A549 (cell line): ENCODE results near the gene RTRAF. TPM values are rescaled to one million over a fixed set of nuclear protein-coding genes. Genes with fewer than 3 reads are reported as not detected.

ENCODE experiments used
- ATAC-seq, 2 experiments: fragments of 200-7000 bp in 1 of 2; fragments of >200 bp in 1 of 2; cut with Nextera tagmentation in 1 of 2; cut with Tn5 transposase in 1 of 2; 3 replicates each; pipeline versions ENCODE4 v1.8.0 to v1.9.1; 2018 to 2020; ENCODE audit warnings: mild to moderate bottlenecking in 1 of 2, moderate library complexity in 1 of 2
- CTCF ChIA-PET: fragments of 300-600 bp; sonication (Branson Sonifier 250); formaldehyde crosslinking; extraction: SDS; loops from one replicate; lab custom pipeline; 2021; ENCODE audit warnings: antibody characterized with exemption, inconsistent platforms; lab: Yijun Ruan, JAX
- POLR2A ChIA-PET: fragments of 350-600 bp; formaldehyde crosslinking; extraction: SDS; loops from one replicate; lab custom pipeline; 2021; ENCODE audit warnings: antibody characterized with exemption, inconsistent platforms; lab: Yijun Ruan, JAX
- DNase-seq, 2 experiments: peaks; one replicate each; pipeline versions ENCODE4 v3.0.0 to v3.0.0-alpha.2; 2011 to 2016; ENCODE audit warnings: low read depth in 1 of 2, low spot score in 1 of 2
- FAIRE-seq: peaks from 2 replicates; lab custom pipeline; 2011; peaks lifted over from hg19 to GRCh38; lab: Jason Lieb, UNC
- H3K27ac ChIP-seq, 2 experiments: fragments of >200 bp; sonication (Bioruptor Twin); formaldehyde crosslinking; 3 replicates each; pipeline ENCODE4 v1.5.1; 2016 to 2017
- H3K4me1 ChIP-seq: fragments of >200 bp; sonication (Bioruptor Twin); formaldehyde crosslinking; 3 replicates; pipeline ENCODE4 v1.6.1; 2016
- H3K4me2 ChIP-seq: fragments of >200 bp; sonication (Bioruptor Twin); formaldehyde crosslinking; 3 replicates; pipeline ENCODE4 v1.6.1; 2016
- H3K4me3 ChIP-seq: fragments of >200 bp; sonication (Bioruptor Twin); formaldehyde crosslinking; 3 replicates; pipeline ENCODE4 v1.5.1; 2016
- H3K9me3 ChIP-seq: fragments of >200 bp; sonication (Bioruptor Twin); formaldehyde crosslinking; 3 replicates; pipeline ENCODE4 v1.6.1; 2016
- CBX2 ChIP-seq: fragments of 200-600 bp; sonication (generic); IDR thresholded peaks from 2 replicates; pipeline ENCODE4 v1.6.1; 2016; ENCODE audit warnings: low read depth, mild to moderate bottlenecking, borderline replicate concordance
- CBX8 ChIP-seq: fragments of 200-600 bp; sonication (generic); IDR thresholded peaks from 2 replicates; pipeline ENCODE4 v1.6.1; 2016
- EHF ChIP-seq: fragments of 250-450 bp; sonication (Bioruptor Pico); IDR thresholded peaks from 2 replicates; pipeline ENCODE4 v1.5.0; 2020; ENCODE audit warnings: mild to moderate bottlenecking
- EHMT2 ChIP-seq: fragments of 200-600 bp; sonication (generic); IDR thresholded peaks from 2 replicates; pipeline ENCODE4 v1.6.1; 2016; ENCODE audit warnings: antibody characterized with exemption, low read depth, mild to moderate bottlenecking, moderate library complexity
- FOSL2 ChIP-seq, 2 experiments: fragments of 450-650 bp in 1 of 2; fragments of >200 bp in 1 of 2; sonication (Bioruptor Twin) in 1 of 2; formaldehyde crosslinking; IDR thresholded peaks; 2 replicates each; pipeline versions ENCODE4 v1.5.0 to v1.6.1; 2016 to 2020; ENCODE audit warnings: mild to moderate bottlenecking in 1 of 2, moderate library complexity in 1 of 2
- HMGXB4 ChIP-seq: fragments of 250-450 bp; sonication (Bioruptor Pico); IDR thresholded peaks from 2 replicates; pipeline ENCODE4 v1.5.0; 2021; ENCODE audit warnings: mild to moderate bottlenecking, moderate library complexity, borderline replicate concordance
- HOXA7 ChIP-seq: fragments of 250-450 bp; sonication (Bioruptor Pico); IDR thresholded peaks from 2 replicates; pipeline ENCODE4 v1.5.0; 2020; ENCODE audit warnings: mild to moderate bottlenecking, moderate library complexity
- JUN ChIP-seq, 2 experiments: fragments of >200 bp; sonication (Bioruptor Twin); formaldehyde crosslinking; IDR thresholded peaks; 2 replicates in 1 of 2; 3 replicates in 1 of 2; pipeline ENCODE4 v1.6.1; 2016 to 2017
- MAFK ChIP-seq: fragments of 450-650 bp; IDR thresholded peaks from 2 replicates; pipeline ENCODE4 v1.6.1; 2014; ENCODE audit not compliant: partially characterized antibody
- MYC ChIP-seq: IDR thresholded peaks from 2 replicates; pipeline ENCODE4 v1.6.1; 2012; ENCODE audit warnings: mild to moderate bottlenecking, inconsistent platforms, low read length, improper control_type of control experiment, borderline replicate concordance
- PHF8 ChIP-seq: fragments of 200-600 bp; sonication (generic); IDR thresholded peaks from 2 replicates; pipeline ENCODE4 v1.6.1; 2016; ENCODE audit warnings: low read depth, mild to moderate bottlenecking, antibody characterized with exemption, moderate library complexity, borderline replicate concordance
- POLR2AphosphoS2 ChIP-seq: conservative IDR thresholded peaks from 2 replicates; pipeline ENCODE4 v1.6.1; 2012; ENCODE audit warnings: low read length, improper control_type of control experiment, inconsistent platforms
- RCOR1 ChIP-seq: fragments of 150-350 bp; IDR thresholded peaks from 2 replicates; pipeline ENCODE4 v1.6.1; 2014; ENCODE audit warnings: antibody characterized with exemption, low read length, low read depth
- RFX5 ChIP-seq: fragments of 450-650 bp; IDR thresholded peaks from 2 replicates; pipeline ENCODE4 v1.7.1; 2014; ENCODE audit warnings: antibody characterized with exemption, mild to moderate bottlenecking, moderate library complexity
- USF2 ChIP-seq: fragments of 450-650 bp; IDR thresholded peaks from 2 replicates; pipeline ENCODE4 v1.6.1; 2014; ENCODE audit warnings: antibody characterized with exemption
- ZNF302 ChIP-seq: fragments of 250-450 bp; sonication (Bioruptor Pico); IDR thresholded peaks from 2 replicates; pipeline ENCODE4 v1.9.0; 2021; ENCODE audit warnings: inconsistent platforms, mild to moderate bottlenecking, moderate library complexity
- ZSCAN20 ChIP-seq: fragments of 250-450 bp; sonication (Bioruptor Pico); IDR thresholded peaks from 2 replicates; pipeline ENCODE4 v1.8.0; 2022; ENCODE audit warnings: mild to moderate bottlenecking, moderate library complexity
- WGBS: methylation state at CpG from one replicate; pipeline ENCODE4 v1.1.6; 2017; ENCODE audit errors: missing lambda C conversion rate; 5-methylcytosine and 5-hydroxymethylcytosine counted together
- polyA plus RNA-seq, 4 experiments: library from polyadenylated mRNA; depleted of rRNA in 3 of 4; stranded (reverse); fragments of >200 nt; fragmentation: RNase III in 1 of 4; extraction: RNeasy Plus Mini Kit Qiagen cat#74134 plus additional on column Dnase treatment in 1 of 4; gene quantifications; 2 replicates in 3 of 4; 3 replicates in 1 of 4; pipeline ENCODE4 v1.2.3, GENCODE V29; 2011 to 2017

The RTRAF gene
- polyA plus RNA-seq, 2 of the 4 experiments (the other 2 are of a cell fraction) = 271 to 341 TPM

- ChIA-PET POLR2A (no interaction called here), CTCF (interaction anchor here (1.5 kb wide), 1 partner anchor 9 kb away, joined by 5 read pairs; no protein-coding TSS in a partner anchor)
- no peak overlapping the region for H3K4me3 ChIP-seq
- WGBS = 56% methylated on average over 5 of the region's 6 CpGs
- peaks cover 8% of the 10 kb centered on the region for H3K4me1 ChIP-seq
- ATAC-seq (no peak), FAIRE-seq (no peak), DNase-seq (no peak)
- H3K4me2 ChIP-seq = no peak overlapping the region
- H3K9me3 ChIP-seq = no peaks in the 10 kb centered on the region
- no peak overlapping the region for H3K27ac ChIP-seq
- TF ChIP-seq JUN (IDR thresholded peaks at IDR 0.05) = no peak
These were observed 60.6 kb downstream of the RTRAF start for GRCh38 chr14:52049721-52050588.

- ATAC-seq (no peak), DNase-seq (no peak), FAIRE-seq (no peak)
- ChIA-PET POLR2A (no interaction called here), CTCF (interaction anchor here (1.1 to 1.5 kb wide), 3 partner anchors 8 to 73 kb away, joined by 3 to 5 read pairs (median 3); no protein-coding TSS in a partner anchor)
- no peak overlapping the region for H3K4me3 ChIP-seq
- H3K4me2 ChIP-seq = no peak overlapping the region
- no peaks in the 10 kb centered on the region for H3K9me3 ChIP-seq
- H3K4me1 ChIP-seq = no peaks in the 10 kb centered on the region
- TF ChIP-seq FOSL2 (IDR thresholded peaks at IDR 0.05) (no peak), FOSL2 (CRISPR knock-in tag; IDR thresholded peaks at IDR 0.05) (no peak), HOXA7 (CRISPR knock-in tag) (no peak), ZSCAN20 (CRISPR knock-in tag) (no peak), EHMT2 (no peak)
- WGBS = 88% methylated on average over 3 of the region's 3 CpGs
- H3K27ac ChIP-seq = no peak overlapping the region
These were observed 61.9 kb downstream of the RTRAF start for GRCh38 chr14:52051251-52051650.

- Histone ChIP-seq H3K4me3 (no peak overlapping the region), H3K4me2 (no peak overlapping the region), H3K9me3 (no peaks in the 10 kb centered on the region), H3K27ac (no peak overlapping the region), H3K4me1 (no peaks in the 10 kb centered on the region)
- POLR2A ChIA-PET = no interaction called here
- 50% methylated on average over 2 of the region's 2 CpGs for WGBS
- CTCF ChIA-PET = interaction anchor here (1.1 to 1.2 kb wide), 2 partner anchors 11 to 73 kb away, joined by 3 read pairs; no protein-coding TSS in a partner anchor
- TF ChIP-seq HMGXB4 (no peak), RFX5 (no peak), EHF (CRISPR knock-in tag) (no peak), POLR2AphosphoS2 (no peak), MAFK (no peak), CBX2 (no peak), PHF8 (no peak), RCOR1 (no peak), HOXA7 (CRISPR knock-in tag) (no peak), CBX8 (no peak), MYC (no peak), ZNF302 (no peak), USF2 (no peak)
- DNase-seq = no peak
- no peak for ATAC-seq
- no peak for FAIRE-seq
These were observed 62.5 kb downstream of the RTRAF start for GRCh38 chr14:52051871-52052270.
